Measurements from ENCODE around the gene PEPD.
A peak's percentile ranks its signal among the peaks of the same experiment; 100 is the strongest.

PEPD gene

DNA sequence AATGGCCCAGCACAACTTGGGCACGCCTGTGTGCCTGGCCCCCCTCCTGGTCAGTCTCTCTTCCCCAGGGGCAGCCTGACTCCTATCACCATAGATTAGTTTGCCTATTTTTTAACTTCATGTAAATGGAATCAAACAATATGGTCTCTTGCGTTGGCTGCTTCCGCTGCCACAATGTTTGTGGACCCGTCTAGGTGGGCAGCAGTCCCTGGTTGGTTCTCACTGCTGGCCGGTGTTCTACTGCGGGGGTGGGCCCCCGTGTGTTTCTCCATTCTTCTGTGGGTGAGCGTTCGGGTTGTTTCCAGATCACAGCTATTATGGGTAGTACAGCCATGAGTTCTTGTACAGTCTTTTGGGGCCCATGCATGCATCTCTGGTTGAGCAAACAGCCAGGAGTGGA is 100.8 kb downstream of the PEPD start:
- DNase-seq (ENCODE audit: low spot score), result no peak

DNA sequence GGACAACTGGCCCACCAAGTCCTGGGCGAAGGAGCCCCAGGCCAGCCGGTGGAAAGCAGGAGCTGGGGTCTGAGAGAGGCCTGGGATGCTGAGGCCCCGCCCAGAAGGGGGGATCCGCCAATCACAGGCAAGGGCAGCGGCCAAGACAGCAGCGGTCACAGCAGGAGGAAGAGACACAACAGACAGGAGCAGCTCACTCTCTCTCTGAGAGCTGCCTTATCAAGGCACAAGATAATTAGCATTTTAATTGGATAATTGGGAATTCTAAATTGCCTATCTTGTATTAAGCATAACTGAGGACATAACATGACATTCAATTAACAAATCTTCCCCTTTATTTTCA is 101.8 kb downstream of the PEPD start:
- no peak for DNase-seq (ENCODE audit: low spot score)

DNA sequence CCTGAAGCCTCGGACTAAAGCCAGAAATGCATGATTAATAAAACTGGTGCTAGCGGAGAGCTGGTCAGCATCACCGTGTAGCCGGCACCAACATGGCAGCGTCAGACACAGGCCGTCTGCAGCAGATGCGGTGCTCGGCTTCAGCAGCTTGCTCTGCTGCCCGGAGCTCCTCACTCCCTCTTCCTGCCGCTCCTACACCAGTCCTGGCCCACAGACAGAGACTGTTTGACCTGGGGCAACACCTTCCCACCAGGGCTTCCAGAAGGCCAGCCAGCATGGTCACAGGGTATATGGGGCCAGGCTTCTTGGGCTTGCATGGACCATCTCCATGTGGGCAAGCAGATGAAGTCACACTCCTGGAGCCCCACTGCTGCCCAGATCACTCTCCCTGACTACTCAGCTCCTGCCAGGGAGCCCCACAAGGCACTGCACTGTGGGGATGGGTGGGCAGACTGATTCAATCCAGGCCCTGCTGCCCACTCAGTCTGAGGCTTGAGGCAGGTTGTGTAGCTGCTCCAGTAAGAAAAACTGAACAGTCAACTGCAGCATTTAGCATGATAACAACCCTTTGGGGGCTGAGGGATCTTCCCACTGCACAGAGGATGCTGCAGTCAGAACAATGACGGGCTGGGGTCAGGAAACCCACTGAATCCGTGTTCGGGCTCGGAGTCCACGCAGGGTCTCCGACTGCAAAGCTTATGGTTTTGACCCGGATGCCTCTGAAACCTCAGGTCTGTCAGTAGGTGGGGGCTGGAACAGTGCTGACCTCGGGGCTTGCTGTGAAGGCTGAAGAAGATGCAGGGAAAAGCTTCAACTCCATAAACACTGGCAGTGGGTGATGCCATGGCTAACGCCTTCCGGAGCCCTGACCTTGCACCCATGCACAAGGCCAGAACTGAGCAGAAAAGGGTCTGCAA is 102.5 kb downstream of the PEPD start:
- no peak for DNase-seq (ENCODE audit: low spot score)

GRCh38 chr19:33418461-33418860 is 103.1 kb downstream of the PEPD start:
- DNase-seq (ENCODE audit: low spot score), result no peak

DNA sequence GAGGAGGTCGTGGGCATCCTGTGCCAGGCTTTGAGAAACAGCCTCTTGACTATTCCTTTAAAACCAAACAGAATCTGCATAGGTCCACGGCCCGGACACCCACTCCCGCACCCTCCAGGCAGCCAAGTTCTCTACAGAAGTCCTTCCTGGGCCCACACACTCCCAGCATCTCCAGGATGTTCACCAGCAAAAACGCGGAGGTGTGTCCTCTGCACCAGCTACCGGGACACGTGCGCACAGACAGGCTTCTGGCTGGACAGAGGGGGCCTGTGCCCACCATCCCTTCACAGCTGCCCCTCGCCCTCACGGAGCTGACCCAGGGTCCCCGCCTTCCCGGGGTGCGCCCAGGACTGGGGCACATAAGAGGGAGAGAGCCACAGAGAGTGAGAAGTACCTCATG is 103.8 kb downstream of the PEPD start:
- no peak for DNase-seq (ENCODE audit: low spot score)

DNA sequence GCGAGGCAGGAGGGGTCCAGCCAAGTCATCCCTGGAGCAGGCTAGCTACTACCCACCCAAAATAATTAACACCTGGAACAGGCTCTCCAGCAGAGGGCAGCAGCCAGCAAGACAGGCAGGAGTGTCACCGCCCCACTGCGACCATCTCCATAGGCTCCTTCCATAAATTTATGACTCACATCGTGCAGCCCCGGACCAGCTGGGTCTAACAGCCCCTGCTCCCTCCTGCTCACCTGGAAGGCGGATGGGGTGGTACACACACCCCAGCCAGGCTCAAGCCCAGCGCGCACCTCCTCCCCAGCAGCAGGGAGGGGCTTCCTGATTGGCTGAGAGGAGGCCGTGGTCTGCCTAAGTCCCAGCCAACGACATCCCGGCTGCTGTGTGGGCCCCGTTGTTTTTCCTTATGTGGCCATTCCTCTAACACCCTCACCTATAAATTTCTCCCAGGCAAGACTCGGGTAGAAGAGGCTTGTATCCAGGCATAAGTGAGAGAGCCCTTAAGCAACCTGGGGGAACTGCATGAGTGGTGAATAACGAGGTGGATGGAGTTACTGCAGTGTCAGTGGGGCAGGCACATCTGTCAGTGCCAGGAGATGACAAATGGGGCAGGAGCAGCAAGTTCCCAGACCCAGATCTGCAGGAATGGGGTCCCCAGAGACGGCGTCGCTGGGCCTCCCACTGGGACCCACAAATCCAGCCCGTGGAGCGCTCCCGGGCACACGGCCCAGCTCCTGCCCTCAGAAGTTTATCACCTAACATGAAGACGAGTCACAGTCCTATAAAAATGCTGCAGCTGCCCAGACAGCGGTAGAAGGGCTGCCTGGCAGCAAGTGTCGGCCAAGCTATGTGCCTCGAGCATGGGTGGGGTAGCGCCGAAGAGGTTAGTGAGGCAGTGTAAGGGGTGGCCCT is 105.0 kb downstream of the PEPD start:
- peak; percentile 99 for DNase-seq (ENCODE audit: low spot score)

DNA sequence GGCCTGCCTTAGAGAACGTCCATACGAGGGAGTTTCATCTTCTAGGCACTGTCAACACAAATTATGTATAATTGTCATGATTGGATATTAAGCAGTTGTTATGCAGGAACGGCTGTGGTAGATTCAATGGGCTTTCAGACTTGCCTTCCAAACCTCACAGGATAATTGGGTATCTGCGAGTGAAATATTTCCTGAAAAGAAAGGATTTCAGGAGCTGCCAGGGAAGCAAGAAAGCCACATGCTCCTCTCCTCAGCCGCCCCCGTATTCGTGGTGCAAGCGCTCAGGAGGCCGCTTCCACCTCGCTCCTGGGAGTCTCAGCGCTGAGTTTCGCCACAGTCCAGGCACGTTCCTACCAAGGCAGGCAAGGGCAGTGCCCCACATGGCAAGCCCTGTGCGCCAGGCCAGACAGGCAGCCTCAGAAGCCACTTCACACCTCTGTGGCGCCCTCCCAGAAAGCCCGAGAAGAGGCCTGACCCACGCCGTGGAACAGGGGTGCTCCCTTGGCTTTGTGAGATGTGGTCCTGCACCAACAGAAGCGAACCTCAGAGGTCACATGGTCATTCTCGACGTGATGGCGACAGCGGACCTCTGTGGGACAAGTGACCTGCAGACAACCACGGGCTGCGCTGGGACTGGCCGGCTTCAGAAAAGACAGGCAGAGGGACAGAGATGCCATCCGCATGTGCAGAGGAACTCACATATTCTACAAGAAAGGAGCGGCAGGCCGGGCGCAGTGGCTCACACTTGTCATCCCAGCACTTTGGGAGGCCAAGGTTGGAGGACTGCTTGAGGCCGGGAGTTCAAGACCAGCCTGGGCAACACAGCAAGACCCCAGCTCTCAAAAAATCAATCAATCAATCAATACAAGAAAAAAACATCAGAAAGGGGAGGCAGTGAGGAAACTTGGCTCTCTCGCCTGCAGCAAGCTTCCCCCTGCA is 106.7 kb downstream of the PEPD start:
- no peak for DNase-seq (ENCODE audit: low spot score)

GRCh38 chr19:33413868-33414666 is 107.5 kb downstream of the PEPD start:
- no peak for DNase-seq (ENCODE audit: low spot score)

DNA sequence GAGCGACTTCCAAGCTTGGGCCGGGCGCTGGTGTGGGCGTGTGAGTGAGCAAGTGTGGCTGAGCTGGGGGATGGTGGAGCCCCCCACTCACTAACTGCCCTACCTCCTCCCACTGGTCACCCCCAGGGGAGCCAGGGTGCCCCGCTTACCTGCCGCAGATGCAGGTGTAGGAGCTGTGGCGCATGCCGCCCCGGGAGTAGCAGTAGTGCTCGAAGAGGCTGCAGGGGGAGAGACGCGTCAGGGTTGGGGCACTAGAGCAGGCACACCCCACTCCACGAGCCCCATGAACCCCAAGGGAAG is 108.2 kb downstream of the PEPD start:
- DNase-seq (ENCODE audit: low spot score), result no peak

GRCh38 chr19:33412601-33413425 is 108.8 kb downstream of the PEPD start:
- no peak for DNase-seq (ENCODE audit: low spot score)

DNA sequence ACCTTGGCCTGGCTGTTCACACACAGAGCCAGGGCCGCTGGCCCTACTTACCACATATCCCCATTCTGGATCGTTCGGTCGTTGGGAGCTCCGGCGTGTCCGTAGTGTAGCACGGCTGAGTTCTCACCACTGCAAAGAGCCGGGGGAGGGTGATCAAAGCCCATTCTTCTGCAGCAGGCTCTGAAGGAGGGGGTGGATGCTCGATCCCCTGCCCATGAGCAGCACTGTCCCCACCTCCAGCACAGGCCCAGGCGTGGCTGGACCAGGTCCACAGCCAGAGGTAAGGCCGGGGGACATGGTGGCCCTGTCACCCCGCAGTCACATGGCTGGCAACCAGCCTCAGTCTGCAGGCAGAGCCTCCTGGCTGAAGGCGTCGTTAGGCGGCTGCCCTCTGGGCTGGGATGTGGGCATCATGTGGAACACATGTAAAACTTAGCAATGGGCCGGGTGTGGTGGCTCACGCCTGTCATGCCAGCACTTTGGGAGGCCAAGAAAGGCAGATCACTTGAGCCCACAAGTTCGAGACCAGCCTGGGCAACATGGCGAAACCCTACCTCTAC is 109.9 kb downstream of the PEPD start:
- no peak for DNase-seq (ENCODE audit: low spot score)

DNA sequence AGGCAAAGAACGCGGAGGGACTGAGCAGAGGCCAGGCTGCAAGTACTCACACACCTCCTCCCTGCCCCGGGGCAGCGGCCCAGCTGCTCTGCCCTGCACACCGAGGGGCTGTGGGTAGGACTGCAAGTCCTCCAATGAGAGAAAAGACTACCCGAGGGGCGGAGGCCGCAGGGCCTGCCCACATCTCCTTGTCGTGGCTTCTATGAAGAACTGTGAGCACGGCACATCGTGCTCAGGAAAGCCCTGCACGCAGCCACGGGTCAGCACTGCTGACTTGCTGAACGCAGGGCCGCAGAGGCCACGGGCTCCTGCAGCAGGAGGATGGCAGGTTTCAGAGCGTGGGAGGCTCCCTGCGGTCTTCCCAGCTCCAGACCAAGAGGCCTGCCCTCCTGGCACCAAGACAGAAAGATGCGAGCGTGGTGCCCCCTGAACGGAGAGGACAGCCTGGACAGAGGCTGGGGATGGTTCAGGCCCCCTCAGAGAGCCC is 110.6 kb downstream of the PEPD start:
- no peak for DNase-seq (ENCODE audit: low spot score)

DNA sequence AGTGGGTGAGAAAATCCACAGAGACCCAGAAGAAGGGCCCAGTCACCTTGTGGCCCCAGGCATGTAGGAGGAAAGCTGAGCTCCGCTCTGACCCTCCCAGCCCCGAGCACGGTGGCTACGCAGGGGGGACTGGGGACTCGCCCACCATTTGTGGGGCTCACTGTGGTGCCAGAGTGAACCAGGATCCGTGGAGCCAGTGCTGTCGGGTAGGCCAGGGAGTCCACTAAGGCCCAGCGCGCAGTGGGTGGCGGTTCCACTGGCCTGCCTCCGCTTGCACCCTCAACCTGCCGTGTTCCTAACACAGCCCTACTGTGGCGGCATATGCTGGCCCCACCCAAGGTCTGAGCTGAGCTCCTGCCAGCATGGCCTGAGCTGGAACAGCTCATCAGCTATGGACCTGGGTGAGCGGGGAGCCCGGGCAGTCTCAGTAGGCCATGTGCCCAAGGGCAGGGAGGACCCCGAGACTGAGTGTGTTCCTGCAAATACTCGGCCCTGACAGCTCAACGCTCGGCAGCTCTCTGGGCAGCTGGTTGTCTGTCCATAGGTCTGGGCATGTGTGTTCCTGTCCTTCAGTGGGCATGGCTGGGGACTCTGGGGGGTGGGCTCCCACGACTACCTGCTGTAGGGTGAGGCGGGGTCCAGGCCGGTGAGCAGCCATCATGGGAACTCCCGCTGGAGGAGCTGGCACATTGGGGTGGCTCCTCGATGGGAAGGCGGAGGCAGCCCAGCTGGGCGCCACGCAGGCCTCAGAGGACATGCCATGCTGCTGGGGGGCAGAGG is 111.5 kb downstream of the PEPD start:
- no peak for DNase-seq (ENCODE audit: low spot score)

DNA sequence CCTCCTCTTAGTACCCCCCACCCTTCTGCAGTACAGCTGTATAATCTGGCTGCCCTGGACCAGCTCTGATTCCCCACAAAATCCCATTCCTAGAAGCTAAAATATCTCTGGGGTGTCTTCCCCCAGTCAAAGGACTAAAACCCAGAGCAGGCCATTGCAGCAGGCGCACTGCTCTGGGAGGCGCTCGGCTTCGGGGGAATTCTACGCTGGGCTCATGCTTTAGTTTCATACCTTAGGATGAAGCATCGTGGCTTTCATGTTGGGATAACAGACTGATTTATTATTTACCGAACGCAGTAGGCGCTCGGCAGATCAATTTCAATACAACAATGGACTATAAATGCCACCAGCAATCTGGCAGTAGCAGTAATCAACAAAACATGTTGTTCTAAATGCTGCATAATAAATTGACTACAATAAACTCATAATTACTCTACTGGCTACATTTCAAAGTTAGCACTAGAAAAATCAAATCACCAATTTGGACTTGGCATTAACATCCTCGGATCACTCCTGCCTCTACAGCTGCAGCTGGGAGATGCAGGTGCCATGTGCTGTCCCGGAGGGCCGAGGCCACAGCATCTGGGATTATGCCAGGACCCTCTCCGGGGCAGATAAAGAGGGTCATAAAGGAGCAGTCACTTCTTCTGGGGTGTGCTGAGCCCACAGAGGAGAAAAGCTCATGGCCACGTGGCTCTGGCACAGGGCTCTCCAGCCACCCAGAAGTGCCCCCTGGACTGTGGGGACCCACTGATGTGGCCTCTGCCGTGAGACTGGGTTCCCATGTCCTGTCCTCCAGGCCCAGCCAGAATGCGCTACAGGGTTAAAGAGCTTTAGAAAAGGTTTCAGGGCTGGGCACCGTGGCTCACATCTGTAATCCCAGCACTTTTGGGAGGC is 112.8 kb downstream of the PEPD start:
- no peak for DNase-seq (ENCODE audit: low spot score)

- DNase-seq (ENCODE audit: low spot score), result no peak
Measured at GRCh38 chr19:33408116-33408515, 113.5 kb downstream of the PEPD start.

GRCh38 chr19:33407716-33408115 is 113.9 kb downstream of the PEPD start:
- no peak for DNase-seq (ENCODE audit: low spot score)

GRCh38 chr19:33407140-33407551 is 114.4 kb downstream of the PEPD start:
- DNase-seq (ENCODE audit: low spot score), result no peak

- DNase-seq (ENCODE audit: low spot score), result peak; percentile 99
Measured at GRCh38 chr19:33406521-33407139, 115.0 kb downstream of the PEPD start.
